Right ventricle myocardium superior (tissue), 1 donor: ENCODE measurements around the gene CFAP97D2. TPM values are rescaled to one million over a fixed set of nuclear protein-coding genes. Genes with fewer than 3 reads are reported as not detected.

Experiments used
- ATAC-seq: fragments of 200-7000 bp; cut with Tn5 transposase; one replicate; pipeline ENCODE4 v1.9.1; 2020; ENCODE audit warnings: mild to moderate bottlenecking; ENCODE audit not compliant: poor library complexity
- DNase-seq: peaks from one replicate; pipeline ENCODE4 v3.0.0-alpha.2; 2020
- intact Hi-C: fragments of 100-400 bp; cut with DNase I; formaldehyde crosslinking; loops from one replicate; pipeline ENCODE4 v1.11.2; 2022
- total RNA-seq: library from RNA; stranded (reverse); fragmentation: NEBNext Ultra II Directional; extraction: Animal tissue kit (Norgen Biotek cat#: 25700); gene quantifications from one replicate; pipeline ENCODE4 v1.2.1, GENCODE V29; 2021
- donor health status: DM: no; HTN: yes; CAD: no; lungs with severe emphysema.

The CFAP97D2 gene
- total RNA-seq, 1 donor from 2014 or later: not detected

DNA sequence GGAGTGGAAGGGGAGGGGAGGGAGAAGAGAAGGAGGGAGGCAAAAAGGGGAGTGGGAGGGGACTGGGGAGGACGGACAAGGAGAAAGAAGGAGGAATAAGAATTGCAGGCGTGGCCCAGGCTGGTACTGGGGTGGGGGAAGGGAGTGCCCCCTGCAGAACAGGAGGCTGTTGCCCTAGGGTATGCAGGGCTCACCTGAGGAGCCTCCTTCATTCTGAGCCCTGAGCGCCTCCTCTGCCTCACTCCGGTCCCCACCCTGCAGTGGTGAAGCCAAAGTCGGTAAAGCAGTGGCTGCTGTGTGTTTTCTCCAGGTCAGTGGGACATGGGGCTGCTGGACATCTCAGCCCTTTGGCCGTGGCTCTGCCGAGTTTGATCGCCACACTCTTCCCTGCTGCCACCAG is 46.6 kb downstream of the CFAP97D2 start:
- no peak for ATAC-seq

GRCh38 chr13:114226088-114226487 is 47.0 kb downstream of the CFAP97D2 start:
- intact Hi-C loops: loop anchor here (1.0 kb wide), 1 partner anchor 275 kb away; no protein-coding TSS in a partner anchor
- DNase-seq (no peak), ATAC-seq (no peak)

More for the DNA sequence above, 46.6 kb downstream of the CFAP97D2 start:
- DNase-seq: no peak
- intact Hi-C loops: loop anchor here (1.0 kb wide), 1 partner anchor 274 kb away; no protein-coding TSS in a partner anchor

- intact Hi-C loops: loop anchor here (1.0 kb wide), 1 partner anchor 276 kb away; no protein-coding TSS in a partner anchor
- peak; percentile 88 for DNase-seq
- ATAC-seq: peak; percentile 93
Observed at GRCh38 chr13:114226699-114227323, 47.8 kb downstream of the CFAP97D2 start.

- intact Hi-C loops: no loop called here
- ATAC-seq: peak; percentile 13
- no peak for DNase-seq
Observed at GRCh38 chr13:114227528-114227927, 48.5 kb downstream of the CFAP97D2 start.

DNA sequence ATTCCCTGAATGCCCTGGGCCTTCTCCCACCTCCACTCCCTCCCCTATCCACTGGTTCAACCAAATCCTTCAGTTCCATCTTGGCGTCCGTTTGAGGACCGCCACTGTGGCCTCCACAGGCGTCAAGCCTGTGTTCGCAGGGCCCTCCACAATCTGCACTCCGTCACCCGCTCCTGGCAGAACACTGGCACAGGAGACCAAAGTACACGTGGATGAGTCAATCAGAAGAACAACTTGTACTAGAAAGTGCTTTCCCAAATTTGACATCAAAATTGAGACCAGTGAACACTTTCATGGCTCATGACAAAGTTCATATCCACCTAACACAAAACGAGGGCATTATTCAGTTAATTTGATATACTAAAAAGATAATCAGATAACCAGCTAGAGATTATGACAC is 49.1 kb downstream of the CFAP97D2 start:
- DNase-seq: no peak
- ATAC-seq: peak; percentile 73
- intact Hi-C loops: no loop called here

GRCh38 chr13:114229506-114229905 is 50.4 kb downstream of the CFAP97D2 start:
- DNase-seq (no peak), ATAC-seq (no peak)
- intact Hi-C loops: no loop called here

DNA sequence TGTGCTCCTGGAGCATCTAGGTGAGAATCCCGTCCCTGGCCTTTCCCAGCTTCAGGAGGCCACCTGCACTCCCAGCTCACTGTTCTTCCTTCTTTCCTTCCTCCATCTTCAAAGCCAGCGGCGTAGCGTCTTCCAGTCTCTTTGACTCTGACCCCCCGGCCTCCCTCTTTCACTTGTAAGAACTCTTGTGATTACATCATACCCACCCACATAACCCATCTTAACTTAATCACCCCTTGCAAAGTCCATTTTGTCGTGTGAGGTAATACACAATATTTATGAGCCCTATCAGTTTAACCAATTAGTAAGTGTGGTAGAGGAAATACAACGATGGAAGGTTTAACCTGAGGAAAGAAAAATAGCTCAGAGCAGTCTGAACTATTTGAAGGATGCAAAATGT is 51.1 kb downstream of the CFAP97D2 start:
- intact Hi-C loops: no loop called here
- DNase-seq: no peak
- no peak for ATAC-seq

GRCh38 chr13:114230575-114230974 is 51.5 kb downstream of the CFAP97D2 start:
- DNase-seq (no peak), ATAC-seq (no peak)
- intact Hi-C loops: no loop called here

GRCh38 chr13:114231886-114232285 is 52.8 kb downstream of the CFAP97D2 start:
- DNase-seq: no peak
- no peak for ATAC-seq
- intact Hi-C loops: no loop called here

DNA sequence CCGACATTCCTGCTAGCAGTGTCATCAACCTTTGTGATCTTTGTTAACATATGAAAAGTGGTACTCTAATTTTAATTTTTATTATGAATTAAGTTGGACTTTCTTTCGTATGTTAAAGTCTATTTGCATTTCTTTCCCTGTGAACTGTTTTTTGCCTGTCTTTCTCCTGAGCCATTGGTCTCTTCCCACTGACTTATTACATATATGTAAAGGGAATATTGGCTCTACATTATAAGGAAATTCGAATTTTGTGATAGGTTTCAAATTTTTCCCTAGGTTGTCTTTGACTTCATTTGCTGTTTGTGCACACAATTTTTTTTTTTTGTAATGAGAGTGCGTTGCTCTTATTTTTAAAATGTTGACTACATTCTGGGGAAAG is 55.2 kb downstream of the CFAP97D2 start:
- intact Hi-C loops: no loop called here
- DNase-seq (no peak), ATAC-seq (no peak)

- DNase-seq (peak; percentile 95), ATAC-seq (peak; percentile 99)
- intact Hi-C loops: no loop called here
Observed at GRCh38 chr13:114234645-114235421, 55.8 kb downstream of the CFAP97D2 start, which contains the start of gene CDC16. TSS of gene CDC16 (plus strand) at chr13:114234897. CDS start at chr13:114235085, 188 bp downstream.

- no peak for ATAC-seq
- DNase-seq: no peak
- intact Hi-C loops: no loop called here
Observed at GRCh38 chr13:114235697-114236096, 56.6 kb downstream of the CFAP97D2 start.

GRCh38 chr13:114236227-114236626 is 57.2 kb downstream of the CFAP97D2 start:
- intact Hi-C loops: no loop called here
- ATAC-seq: no peak
- DNase-seq: no peak

GRCh38 chr13:114237415-114238112 is 58.5 kb downstream of the CFAP97D2 start:
- intact Hi-C loops: no loop called here
- no peak for DNase-seq
- ATAC-seq: no peak

DNA sequence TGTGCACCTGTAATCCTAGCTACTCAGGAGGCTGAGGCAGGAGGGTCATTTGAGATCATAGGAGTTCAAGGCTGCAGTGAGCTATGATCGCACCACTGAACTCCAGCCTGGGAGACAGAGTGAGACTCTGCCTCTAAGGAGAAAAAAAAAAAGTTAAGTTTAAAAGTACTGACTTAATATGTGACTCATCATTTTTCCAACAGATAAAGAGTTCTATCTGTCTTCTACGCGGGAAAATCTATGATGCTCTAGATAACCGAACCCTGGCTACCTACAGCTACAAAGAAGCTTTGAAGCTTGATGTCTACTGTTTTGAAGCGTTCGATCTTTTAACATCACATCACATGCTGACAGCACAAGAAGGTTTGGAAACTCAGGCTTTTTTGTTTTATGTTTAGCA is 62.9 kb downstream of the CFAP97D2 start:
- no peak for ATAC-seq
- no peak for DNase-seq
- intact Hi-C loops: no loop called here

GRCh38 chr13:114243971-114244370 is 64.9 kb downstream of the CFAP97D2 start:
- no peak for ATAC-seq
- intact Hi-C loops: no loop called here
- DNase-seq: no peak

DNA sequence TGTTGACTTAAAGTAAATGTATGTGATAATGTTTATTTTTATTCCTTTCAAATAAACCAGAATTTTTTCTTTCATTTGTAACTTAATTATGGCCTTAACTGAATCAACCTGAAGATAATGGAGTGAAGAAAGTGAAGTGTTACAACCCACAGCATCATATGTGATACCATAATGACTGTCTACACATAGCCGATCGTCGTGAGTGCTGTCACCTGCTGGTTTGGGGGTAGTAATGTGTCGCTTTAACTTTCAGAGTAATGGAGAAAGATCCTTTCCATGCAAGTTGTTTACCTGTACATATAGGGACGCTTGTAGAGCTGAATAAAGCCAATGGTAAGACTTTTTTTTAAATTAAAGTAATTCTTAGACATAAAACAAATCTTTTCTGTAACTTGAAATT is 65.6 kb downstream of the CFAP97D2 start:
- ATAC-seq: no peak
- DNase-seq: no peak
- intact Hi-C loops: no loop called here

GRCh38 chr13:114248011-114248410 is 69.0 kb downstream of the CFAP97D2 start:
- intact Hi-C loops: no loop called here
- DNase-seq: no peak
- no peak for ATAC-seq

DNA sequence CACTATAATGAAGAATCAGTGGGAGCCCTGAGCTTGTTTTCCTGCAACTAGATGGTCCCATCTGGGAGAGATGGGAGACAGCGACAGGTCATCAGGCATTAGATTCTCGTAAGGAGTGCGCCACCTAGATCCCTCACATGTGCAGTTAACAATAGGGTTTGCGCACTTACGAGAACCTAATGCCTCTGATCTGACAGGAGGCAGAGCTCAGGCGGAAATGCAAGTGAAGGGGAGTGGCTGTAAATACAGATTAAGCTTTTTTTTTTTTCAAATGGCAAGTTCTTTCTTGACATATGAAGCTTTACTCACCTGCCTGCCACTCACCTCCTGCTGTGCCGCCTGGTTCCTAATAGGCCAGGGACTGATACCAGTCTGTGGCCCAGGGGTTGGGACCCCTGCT is 70.0 kb downstream of the CFAP97D2 start:
- ATAC-seq: no peak

More for the DNA sequence above, 70.0 kb downstream of the CFAP97D2 start:
- DNase-seq: no peak
- intact Hi-C loops: no loop called here
